ENCODE data around the gene CREB5.

CREB5 gene

GRCh38 chr7:28479507-28479947, 67.2 kb downstream of the CREB5 start:
- no peak for DNase-seq (ENCODE audit: low read depth)

- DNase-seq (ENCODE audit: low read depth) = no peak
Observed at GRCh38 chr7:28480595-28480994, 68.3 kb downstream of the CREB5 start.

- DNase-seq (ENCODE audit: low read depth) = no peak
Observed at GRCh38 chr7:28481091-28481926, 69.0 kb downstream of the CREB5 start.

GRCh38 chr7:28483112-28483511, 70.8 kb downstream of the CREB5 start:
- DNase-seq (ENCODE audit: low read depth) = no peak

- DNase-seq (ENCODE audit: low read depth) = no peak
Observed at GRCh38 chr7:28483908-28484605, 71.7 kb downstream of the CREB5 start.

GRCh38 chr7:28484606-28484935, 72.3 kb downstream of the CREB5 start:
- DNase-seq (ENCODE audit: low read depth) = no peak

GRCh38 chr7:28487487-28487886, 75.2 kb downstream of the CREB5 start:
- no peak for DNase-seq (ENCODE audit: low read depth)

- no peak for DNase-seq (ENCODE audit: low read depth)
Observed at GRCh38 chr7:28488061-28488791, 75.9 kb downstream of the CREB5 start.

GRCh38 chr7:28490831-28491230, 78.5 kb downstream of the CREB5 start:
- no peak for DNase-seq (ENCODE audit: low read depth)

GRCh38 chr7:28493477-28493876, 81.2 kb downstream of the CREB5 start:
- no peak for DNase-seq (ENCODE audit: low read depth)

GRCh38 chr7:28497009-28497408, 84.7 kb downstream of the CREB5 start:
- DNase-seq (ENCODE audit: low read depth) = no peak

- no peak for DNase-seq (ENCODE audit: low read depth)
Observed at GRCh38 chr7:28498636-28499035, 86.3 kb downstream of the CREB5 start.

GRCh38 chr7:28500138-28500537, 87.8 kb downstream of the CREB5 start:
- DNase-seq (ENCODE audit: low read depth) = no peak

GRCh38 chr7:28502408-28502807, 90.1 kb downstream of the CREB5 start:
- DNase-seq (ENCODE audit: low read depth) = no peak

GRCh38 chr7:28503396-28503795, 91.1 kb downstream of the CREB5 start:
- DNase-seq (ENCODE audit: low read depth) = no peak

- no peak for DNase-seq (ENCODE audit: low read depth)
Observed at GRCh38 chr7:28505014-28505413, 92.7 kb downstream of the CREB5 start.

GRCh38 chr7:28505867-28506266, 93.5 kb downstream of the CREB5 start:
- no peak for DNase-seq (ENCODE audit: low read depth)

GRCh38 chr7:28507525-28508282, 95.4 kb downstream of the CREB5 start:
- DNase-seq (ENCODE audit: low read depth) = no peak

- DNase-seq (ENCODE audit: low read depth) = no peak
Observed at GRCh38 chr7:28509251-28510025, 97.1 kb downstream of the CREB5 start.

GRCh38 chr7:28510026-28510369, 97.7 kb downstream of the CREB5 start:
- DNase-seq (ENCODE audit: low read depth) = no peak

GRCh38 chr7:28512668-28513440, 100.5 kb downstream of the CREB5 start:
- no peak for DNase-seq (ENCODE audit: low read depth)

All from non-pigmented ciliary epithelial cell (primary cell).